IPS-18c (cell line): Measurements from ENCODE around the gene HLA-B.

Source experiments
- H3K4me3 ChIP-seq: 2 replicates; pipeline ENCODE4 v1.7.0; 2013; ENCODE audit warnings: low read depth, mild to moderate bottlenecking, low read length, moderate library complexity; ENCODE audit not compliant: insufficient read depth
- H3K9me3 ChIP-seq: one replicate; pipeline ENCODE4 v1.6.1; 2013; ENCODE audit warnings: mild to moderate bottlenecking, low read length, moderate library complexity; ENCODE audit not compliant: control insufficient read depth, insufficient read depth

The HLA-B gene

DNA sequence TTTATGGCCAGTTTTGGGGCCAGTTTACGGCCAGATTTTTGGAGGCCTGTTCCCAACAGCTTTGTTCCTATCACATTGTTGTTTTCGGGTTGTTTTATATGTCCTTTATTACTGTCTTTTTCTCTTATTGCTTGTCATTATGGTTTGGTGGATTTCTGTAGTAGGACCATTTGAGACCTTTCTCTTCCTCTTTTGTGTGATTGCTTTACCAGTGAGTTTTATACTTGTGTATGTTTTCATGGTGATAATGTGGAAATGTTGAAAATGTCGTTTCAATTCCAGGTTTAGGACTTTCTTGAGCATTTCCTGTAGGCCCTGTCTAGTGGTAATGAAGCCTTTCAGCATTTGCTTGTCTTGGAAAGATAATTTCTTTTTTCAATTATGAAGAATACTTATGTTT, 17.8 kb downstream of the HLA-B start:
- Histone ChIP-seq H3K4me3 (no peak overlapping the region), H3K9me3 (no peaks in the 10 kb centered on the region)

GRCh38 chr6:31336896-31337496, 20.0 kb downstream of the HLA-B start:
- H3K9me3 ChIP-seq = no peaks in the 10 kb centered on the region
- 0 out of 2 replicates have a peak overlapping the region, but pooled peaks have one; percentile 9 for H3K4me3 ChIP-seq

- no peak overlapping the region for H3K4me3 ChIP-seq
- no peaks in the 10 kb centered on the region for H3K9me3 ChIP-seq
These were observed 24.1 kb downstream of the HLA-B start for GRCh38 chr6:31332637-31333602.

GRCh38 chr6:31328355-31328960, 28.5 kb downstream of the HLA-B start:
- Histone ChIP-seq H3K9me3 (no peaks in the 10 kb centered on the region), H3K4me3 (no peak overlapping the region)

GRCh38 chr6:31321820-31322219, 35.2 kb downstream of the HLA-B start:
- H3K4me3 ChIP-seq = no peak overlapping the region

DNA sequence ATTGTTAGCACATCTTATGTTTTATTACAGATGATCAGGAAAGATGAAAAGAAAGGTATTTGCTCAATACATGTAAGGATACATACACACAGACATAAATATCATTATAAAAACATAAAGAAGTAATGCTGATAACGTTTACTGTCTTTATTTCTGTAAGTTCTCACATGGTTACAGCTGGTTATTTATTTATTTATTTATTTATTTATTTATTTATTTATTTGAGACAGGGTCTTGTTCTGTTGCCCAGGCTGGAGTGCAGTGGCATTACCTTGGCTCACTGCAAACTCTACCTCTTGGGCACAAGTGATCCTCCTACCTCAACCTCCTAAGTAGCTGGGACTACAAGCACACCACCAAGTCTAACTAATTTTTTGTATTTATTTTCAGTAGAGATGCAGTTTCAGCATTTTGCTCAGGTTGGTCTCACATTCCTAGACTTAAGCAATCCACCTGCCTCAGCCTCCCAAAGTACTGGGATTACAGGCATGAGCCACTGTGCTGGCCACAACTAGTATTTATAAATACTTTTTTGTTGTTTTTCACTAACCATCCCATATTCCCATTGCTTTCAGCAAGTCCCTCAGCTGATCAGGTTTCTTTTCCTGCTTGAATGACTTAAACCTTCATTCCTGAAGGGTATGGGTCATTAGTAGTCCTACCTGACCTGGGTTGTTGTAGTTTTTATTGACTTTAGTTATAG, 35.8 kb downstream of the HLA-B start:
- no peaks in the 10 kb centered on the region for H3K9me3 ChIP-seq
- no peak overlapping the region for H3K4me3 ChIP-seq

More at GRCh38 chr6:31321820-31322219, 35.2 kb downstream of the HLA-B start:
- no peaks in the 10 kb centered on the region for H3K9me3 ChIP-seq

DNA sequence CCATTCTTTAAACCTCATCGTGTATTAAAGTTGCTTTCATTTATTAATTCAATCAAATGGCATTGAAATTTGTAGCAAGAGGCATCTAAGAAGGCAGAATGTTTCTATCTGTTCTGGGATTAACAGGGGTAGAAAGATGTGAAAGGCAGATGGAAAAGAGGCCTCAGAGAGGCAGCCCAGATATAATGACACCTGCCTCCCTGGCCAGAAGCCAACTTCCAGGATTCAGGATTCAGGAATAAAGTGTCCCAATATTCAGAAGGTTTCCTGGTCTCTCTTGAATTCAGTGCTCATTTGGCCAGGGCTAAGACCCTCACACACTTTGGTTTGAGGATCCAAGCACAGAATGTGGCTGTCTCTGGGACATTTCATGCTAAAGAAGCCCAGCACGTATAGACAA, 39.9 kb downstream of the HLA-B start:
- no peaks in the 10 kb centered on the region for H3K9me3 ChIP-seq
- no peak overlapping the region for H3K4me3 ChIP-seq

- Histone ChIP-seq H3K9me3 (no peaks in the 10 kb centered on the region), H3K4me3 (no peak overlapping the region)
These were observed 47.3 kb downstream of the HLA-B start for GRCh38 chr6:31309641-31310040.

- no peak overlapping the region; the same call in 1 of the 2 replicates for H3K4me3 ChIP-seq
- no peaks in the 10 kb centered on the region for H3K9me3 ChIP-seq
These were observed 48.2 kb downstream of the HLA-B start for GRCh38 chr6:31308845-31309175.

DNA sequence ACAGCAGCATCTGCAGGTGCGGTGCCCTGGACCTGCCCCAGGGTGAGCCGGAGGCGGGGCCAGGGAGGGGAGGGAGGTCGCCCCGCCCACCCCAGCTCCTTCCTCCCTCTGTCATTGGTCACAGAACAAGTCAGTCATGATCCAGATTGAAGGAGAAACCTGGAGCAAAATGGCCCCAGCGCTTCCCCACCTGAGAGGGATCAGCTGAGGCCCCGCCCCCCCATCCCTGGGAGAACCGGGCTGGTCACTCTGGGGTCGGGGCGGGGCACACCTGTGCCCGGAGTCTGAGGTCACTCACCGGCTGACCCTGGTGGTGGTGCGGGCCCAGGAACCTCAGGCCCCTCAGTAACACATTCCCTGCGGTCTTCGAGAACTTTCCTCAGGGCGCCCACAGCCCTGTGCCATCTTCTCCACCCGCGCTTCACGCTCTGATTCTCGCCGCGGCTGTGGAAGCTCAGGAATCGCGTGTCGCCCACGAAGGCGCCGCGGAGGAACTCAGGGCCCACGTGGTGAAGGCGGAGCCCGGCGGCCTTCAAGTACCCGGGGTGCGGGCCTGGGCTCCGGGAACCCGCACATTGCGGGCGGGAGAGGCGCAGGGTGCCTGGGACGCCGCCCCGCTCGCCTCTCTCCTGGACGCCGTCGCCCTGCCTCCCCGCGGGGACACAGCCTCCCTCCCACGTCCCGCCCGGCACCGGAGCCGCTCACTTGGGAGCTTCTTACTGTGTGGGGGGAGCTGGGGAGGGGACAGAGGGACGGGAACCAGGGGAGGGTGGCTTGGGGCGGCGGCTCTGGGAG, 48.7 kb downstream of the HLA-B start:
- peak overlapping the region; percentile 40; the same call in 1 of the 2 replicates for H3K4me3 ChIP-seq
- H3K9me3 ChIP-seq = no peaks in the 10 kb centered on the region

- Histone ChIP-seq H3K4me3 (peak overlapping the region; percentile 20; the same call in 1 of the 2 replicates), H3K9me3 (no peaks in the 10 kb centered on the region)
These were observed 49.3 kb downstream of the HLA-B start for GRCh38 chr6:31307669-31308049.

- Histone ChIP-seq H3K9me3 (no peaks in the 10 kb centered on the region), H3K4me3 (no peak overlapping the region)
These were observed 51.2 kb downstream of the HLA-B start for GRCh38 chr6:31305703-31306219.

GRCh38 chr6:31304683-31305082, 52.3 kb downstream of the HLA-B start:
- no peak overlapping the region for H3K4me3 ChIP-seq
- no peaks in the 10 kb centered on the region for H3K9me3 ChIP-seq
